ENCODE results near the gene AKAIN1. TPM values are rescaled to one million over a fixed set of nuclear protein-coding genes. Genes with fewer than 3 reads are reported as not detected.

AKAIN1 gene
- total and polyA plus RNA-seq, 2 donors (not counting 1 experiment from before 2014, with no cell fraction given) = not detected

DNA sequence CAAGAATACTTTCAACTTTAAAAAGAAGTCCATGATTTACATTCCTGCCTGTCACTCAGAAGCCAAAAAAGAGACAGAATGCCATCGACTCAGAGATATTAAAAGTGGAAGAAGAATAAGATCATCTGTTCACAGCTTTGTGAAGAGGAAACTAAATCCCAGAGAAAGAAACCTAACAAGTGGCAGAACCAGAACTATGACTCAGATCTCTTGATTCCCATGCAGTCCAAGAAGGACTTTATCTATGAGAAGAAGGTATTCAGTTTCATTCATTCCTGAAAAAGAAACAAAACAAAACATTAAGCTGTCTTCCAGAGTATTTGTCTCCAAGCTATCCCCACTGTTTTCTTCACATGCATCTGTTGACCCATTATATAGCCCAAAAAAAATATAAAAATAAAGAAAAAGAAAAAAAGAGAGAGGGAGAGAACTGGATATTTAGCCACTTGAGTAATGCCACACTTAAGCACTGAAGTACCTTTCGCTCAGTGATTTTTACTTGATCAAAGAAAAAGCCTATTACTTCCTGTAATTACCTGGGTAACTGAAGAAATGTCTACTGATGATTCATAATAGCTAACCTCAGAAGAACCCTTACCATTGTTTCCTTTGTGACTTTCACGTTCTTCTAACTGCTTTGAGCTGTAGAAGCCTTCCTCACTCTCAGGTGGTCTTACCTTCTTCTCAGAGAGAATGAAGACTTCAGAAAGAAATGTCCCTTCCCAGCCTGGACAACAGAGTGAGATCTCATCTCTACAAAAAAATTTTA is 17.7 kb upstream of the AKAIN1 start:
- ATAC-seq (ENCODE audit: low read depth) (no peak), DNase-seq (no peak)
- intact Hi-C loops (cut with micrococcal nuclease) = no loop called here
- TF ChIP-seq EZH2 (IDR thresholded peaks at IDR 0.05; ENCODE audit: borderline replicate concordance, insufficient read depth, low read depth, low read length, poor library complexity, severe bottlenecking) = no peak
- TF ChIP-seq, protein P1, sequence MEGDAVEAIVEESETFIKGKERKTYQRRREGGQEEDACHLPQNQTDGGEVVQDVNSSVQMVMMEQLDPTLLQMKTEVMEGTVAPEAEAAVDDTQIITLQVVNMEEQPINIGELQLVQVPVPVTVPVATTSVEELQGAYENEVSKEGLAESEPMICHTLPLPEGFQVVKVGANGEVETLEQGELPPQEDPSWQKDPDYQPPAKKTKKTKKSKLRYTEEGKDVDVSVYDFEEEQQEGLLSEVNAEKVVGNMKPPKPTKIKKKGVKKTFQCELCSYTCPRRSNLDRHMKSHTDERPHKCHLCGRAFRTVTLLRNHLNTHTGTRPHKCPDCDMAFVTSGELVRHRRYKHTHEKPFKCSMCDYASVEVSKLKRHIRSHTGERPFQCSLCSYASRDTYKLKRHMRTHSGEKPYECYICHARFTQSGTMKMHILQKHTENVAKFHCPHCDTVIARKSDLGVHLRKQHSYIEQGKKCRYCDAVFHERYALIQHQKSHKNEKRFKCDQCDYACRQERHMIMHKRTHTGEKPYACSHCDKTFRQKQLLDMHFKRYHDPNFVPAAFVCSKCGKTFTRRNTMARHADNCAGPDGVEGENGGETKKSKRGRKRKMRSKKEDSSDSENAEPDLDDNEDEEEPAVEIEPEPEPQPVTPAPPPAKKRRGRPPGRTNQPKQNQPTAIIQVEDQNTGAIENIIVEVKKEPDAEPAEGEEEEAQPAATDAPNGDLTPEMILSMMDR (IDR thresholded peaks at IDR 0.05) = no peak
- Histone ChIP-seq H3K9me3 (ENCODE audit: control extremely low read depth in 1 of 3, control insufficient read depth in 2 of 3, insufficient read depth in 1 of 3, low read length in 2 of 3) (no peaks in the 10 kb centered on the region), H3K27ac (ENCODE audit: low read length in 2 of 2) (no peak overlapping the region), H3K4me3 (ENCODE audit: control extremely low read depth in 1 of 5, extremely low read depth in 1 of 5, insufficient read depth in 1 of 5, low read depth in 2 of 5, low read length in 4 of 5) (no peak overlapping the region), H3K79me2 (ENCODE audit: control insufficient read depth, insufficient read depth, low read length) (no peaks in the 10 kb centered on the region), H3K27me3 (replicated peaks in 1 of 4; ENCODE audit: control extremely low read depth in 1 of 4, control insufficient read depth in 3 of 4, insufficient read depth in 4 of 4, low read length in 3 of 4) (peaks cover 0 to 10% (median 3%) of the 10 kb centered on the region in 4 experiments), H4K20me1 (ENCODE audit: control insufficient read depth, insufficient read depth, low read length, poor library complexity, severe bottlenecking) (no peaks in the 10 kb centered on the region), H3K9ac (ENCODE audit: low read length) (no peak overlapping the region), H2AFZ (ENCODE audit: insufficient read depth, low read depth, low read length, poor library complexity, severe bottlenecking) (no peak overlapping the region), H3K36me3 (replicated peaks in 1 of 2; ENCODE audit: control extremely low read depth in 1 of 2, control insufficient read depth in 1 of 2, extremely low read depth in 1 of 2, insufficient read depth in 2 of 2, low read length in 1 of 2) (no peaks in the 10 kb centered on the region), H3K4me2 (replicated peaks; ENCODE audit: low read depth, low read length, poor library complexity, severe bottlenecking) (no peak overlapping the region), H3K4me1 (ENCODE audit: control insufficient read depth in 2 of 2, insufficient read depth in 2 of 2, low read length in 2 of 2) (no peaks in the 10 kb centered on the region)
- peaks cover 36% of the 10 kb centered on the region for H3K27me3 Mint-ChIP-seq
- H3K4me1 Mint-ChIP-seq = no peaks in the 10 kb centered on the region
- no peak overlapping the region for H3K4me3 Mint-ChIP-seq
- no peaks in the 10 kb centered on the region for H3K9me3 Mint-ChIP-seq (ENCODE audit: insufficient read depth)
- WGBS (ENCODE audit: insufficient coverage) = 50% methylated on average over 1 of the region's 3 CpGs
- H3K27ac Mint-ChIP-seq = no peak overlapping the region
- ChIA-PET CTCF (no interaction called here), POLR2A (no interaction called here)

DNA sequence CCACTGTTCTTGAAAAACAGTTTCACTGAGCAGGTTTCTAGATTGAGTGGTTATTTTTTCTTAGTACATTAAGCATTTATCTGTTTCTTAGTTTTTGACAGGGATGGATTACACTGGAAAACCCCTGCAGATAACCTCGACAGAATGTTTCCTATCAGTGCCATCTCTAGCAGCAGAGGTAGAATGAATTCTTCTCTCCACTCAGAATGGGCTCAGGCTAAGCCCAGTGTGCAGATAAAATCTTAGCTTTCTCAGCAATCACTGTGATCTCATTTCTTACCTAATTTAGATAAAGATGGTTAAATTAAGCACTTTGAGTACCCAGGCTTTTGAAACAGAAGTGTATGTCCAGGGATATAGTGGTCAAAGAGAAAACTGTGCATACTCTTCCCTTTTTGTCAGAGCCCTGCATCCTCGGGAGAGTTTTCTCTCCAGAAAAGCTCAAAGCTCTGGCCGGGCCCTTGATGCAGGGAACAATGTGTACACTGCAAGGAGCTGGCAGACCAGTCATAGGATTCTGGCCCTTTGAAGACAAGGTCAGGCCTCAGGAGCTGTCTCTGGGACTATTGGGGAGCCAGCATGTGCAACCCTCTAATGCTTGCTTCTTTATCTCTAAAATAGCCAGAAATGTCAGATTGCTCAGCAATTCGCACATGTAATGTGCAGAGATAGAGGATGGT is 10.6 kb upstream of the AKAIN1 start:
- Mint-ChIP-seq H3K4me1 (no peaks in the 10 kb centered on the region), H3K4me3 (no peak overlapping the region), H3K27ac (no peak overlapping the region), H3K27me3 (peaks cover 25% of the 10 kb centered on the region), H3K9me3 (ENCODE audit: insufficient read depth) (no peaks in the 10 kb centered on the region)
- ChIA-PET POLR2A (no interaction called here), CTCF (no interaction called here)
- no peaks in the 10 kb centered on the region for H3K9me3 ChIP-seq (ENCODE audit: control extremely low read depth in 1 of 3, control insufficient read depth in 2 of 3, insufficient read depth in 1 of 3, low read length in 2 of 3)
- no peaks in the 10 kb centered on the region for H3K36me3 ChIP-seq (replicated peaks in 1 of 2; ENCODE audit: control extremely low read depth in 1 of 2, control insufficient read depth in 1 of 2, extremely low read depth in 1 of 2, insufficient read depth in 2 of 2, low read length in 1 of 2)
- intact Hi-C loops (cut with micrococcal nuclease) = no loop called here
- H3K27me3 ChIP-seq (replicated peaks in 1 of 4; ENCODE audit: control extremely low read depth in 1 of 4, control insufficient read depth in 3 of 4, insufficient read depth in 4 of 4, low read length in 3 of 4) = peaks cover 0 to 11% (median 1%) of the 10 kb centered on the region in 4 experiments
- no peak overlapping the region for H3K9ac ChIP-seq (ENCODE audit: low read length)
- TF ChIP-seq, protein P1 (IDR thresholded peaks at IDR 0.05) = no peak
- no peak for TF ChIP-seq EZH2 (IDR thresholded peaks at IDR 0.05; ENCODE audit: borderline replicate concordance, insufficient read depth, low read depth, low read length, poor library complexity, severe bottlenecking)
- no peak for DNase-seq
- no peaks in the 10 kb centered on the region for H3K4me1 ChIP-seq (ENCODE audit: control insufficient read depth in 2 of 2, insufficient read depth in 2 of 2, low read length in 2 of 2)
- no peaks in the 10 kb centered on the region for H4K20me1 ChIP-seq (ENCODE audit: control insufficient read depth, insufficient read depth, low read length, poor library complexity, severe bottlenecking)
- no peak overlapping the region for H3K27ac ChIP-seq (ENCODE audit: low read length in 2 of 2)
- no peak overlapping the region for H3K4me3 ChIP-seq (ENCODE audit: control extremely low read depth in 1 of 5, extremely low read depth in 1 of 5, insufficient read depth in 1 of 5, low read depth in 2 of 5, low read length in 4 of 5)
- ATAC-seq (ENCODE audit: low read depth) = no peak
- no peak overlapping the region for H3K4me2 ChIP-seq (replicated peaks; ENCODE audit: low read depth, low read length, poor library complexity, severe bottlenecking)
- no peak overlapping the region for H2AFZ ChIP-seq (ENCODE audit: insufficient read depth, low read depth, low read length, poor library complexity, severe bottlenecking)
- 81% methylated on average over 2 of the region's 4 CpGs for WGBS (ENCODE audit: insufficient coverage)
- H3K79me2 ChIP-seq (ENCODE audit: control insufficient read depth, insufficient read depth, low read length) = no peaks in the 10 kb centered on the region
